HG02623 (cell line): ENCODE results near the gene C1orf35.
"Not testable (repeated sequence)": the region's sequence is repeated elsewhere in the genome, so short reads cannot be mapped to it uniquely, and the experiment has no call there.

ENCODE experiments used
- ATAC-seq: cut with Tn5 transposase; IDR thresholded peaks from one replicate; pipeline ENCODE4 v1.9.1; 2021; ENCODE audit warnings: moderate library complexity; ENCODE audit not compliant: unreplicated experiment

C1orf35 gene

GRCh38 chr1:228142701-228143136 lies 39.6 kb upstream of the C1orf35 start:
- ATAC-seq: no peak

DNA sequence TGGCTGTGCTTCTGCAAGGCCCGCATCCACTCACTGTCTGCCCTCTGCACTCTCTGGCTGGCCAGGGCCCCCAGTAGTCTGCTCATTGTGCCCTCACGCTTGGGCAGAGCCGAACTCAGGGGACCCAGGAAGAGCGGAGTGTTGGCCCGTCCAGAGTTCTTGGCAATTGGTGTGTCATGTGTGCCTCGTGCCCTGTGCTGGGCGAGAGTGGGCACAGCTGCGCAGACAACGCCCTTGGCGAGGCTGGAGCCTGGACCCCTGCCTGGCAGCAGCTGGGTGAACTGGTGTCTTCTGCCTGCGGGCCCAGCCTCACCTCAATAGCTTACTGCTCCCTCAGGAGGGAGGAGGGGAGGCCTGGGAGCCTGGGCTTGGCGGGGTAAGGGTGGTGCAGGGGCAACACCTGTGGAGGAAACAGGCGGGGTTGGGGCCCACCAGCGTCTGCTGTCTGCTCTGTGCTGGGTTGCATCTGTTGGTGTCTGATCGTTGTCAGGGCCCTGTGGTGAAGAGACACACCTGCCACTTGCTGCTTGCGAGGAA lies 39.1 kb upstream of the C1orf35 start:
- no peak for ATAC-seq

DNA sequence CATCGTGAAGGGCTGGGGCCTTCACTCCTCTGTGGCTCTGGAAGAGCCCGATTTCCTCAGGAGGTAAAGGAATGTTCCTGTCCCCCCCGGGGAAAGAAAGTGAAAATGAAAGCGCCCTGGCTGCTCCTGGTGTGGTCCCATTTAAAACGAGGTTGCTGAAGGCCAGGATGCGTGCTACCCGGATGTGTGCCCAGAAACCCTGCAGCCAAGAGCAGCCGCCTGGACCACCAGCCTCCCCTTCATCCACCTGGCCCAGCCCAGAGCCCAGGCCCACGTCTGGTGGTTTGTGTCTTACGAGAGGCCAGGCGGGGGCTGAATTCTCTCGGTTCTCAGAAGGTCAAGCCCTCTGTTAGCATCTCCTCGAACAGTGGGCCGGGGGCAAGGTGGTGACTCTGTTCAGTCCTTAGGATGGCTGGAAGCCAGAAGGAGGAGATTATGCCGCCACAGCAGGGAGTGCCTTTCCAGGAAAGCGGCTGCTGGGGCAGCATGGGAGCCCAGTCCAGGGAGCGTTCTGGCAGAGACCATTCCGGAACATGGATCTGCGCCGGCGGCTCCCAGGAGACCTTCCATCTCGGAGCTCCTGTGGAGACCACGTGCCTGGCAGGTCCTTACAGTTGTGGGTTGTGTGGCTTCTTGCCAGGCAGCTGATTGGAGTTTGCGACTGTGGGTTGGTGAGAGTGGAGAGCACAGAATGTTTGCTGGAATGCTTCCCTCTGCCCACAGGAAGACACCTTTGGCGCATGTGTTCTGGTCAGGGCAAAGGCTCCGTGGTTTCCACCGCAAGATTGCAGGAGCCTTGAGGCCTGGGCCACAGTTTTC lies 38.3 kb upstream of the C1orf35 start:
- no peak for ATAC-seq

- ATAC-seq: no peak
Measured at GRCh38 chr1:228140724-228141225, 37.6 kb upstream of the C1orf35 start.

GRCh38 chr1:228139931-228140723 lies 37.0 kb upstream of the C1orf35 start, which contains the start of gene GUK1:
GUK1 (plus strand) TSS chr1:228140279; CDS start chr1:228140303, 24 bp downstream.
- peak; percentile 91 for ATAC-seq

- ATAC-seq: no peak
Measured at GRCh38 chr1:228139406-228139930, 36.3 kb upstream of the C1orf35 start.

DNA sequence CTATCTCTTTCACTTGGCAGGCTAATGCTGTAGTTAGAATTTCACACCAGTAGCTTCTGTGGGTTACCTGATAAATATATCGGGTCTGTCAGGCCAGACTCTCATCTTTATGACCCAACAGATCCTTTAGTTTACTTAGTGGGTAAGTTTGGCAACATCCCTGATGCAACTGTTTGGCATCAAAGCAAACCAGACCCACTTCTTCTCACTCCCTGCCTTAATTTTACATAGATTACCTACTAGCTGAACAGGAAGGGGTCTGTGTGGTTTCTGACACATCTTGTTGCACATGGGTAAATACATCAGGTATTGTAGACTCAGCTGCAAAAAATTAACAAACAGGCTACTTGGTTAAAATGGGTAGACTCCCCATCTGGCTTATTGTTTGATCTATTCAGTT lies 33.8 kb upstream of the C1orf35 start:
- ATAC-seq: no peak

DNA sequence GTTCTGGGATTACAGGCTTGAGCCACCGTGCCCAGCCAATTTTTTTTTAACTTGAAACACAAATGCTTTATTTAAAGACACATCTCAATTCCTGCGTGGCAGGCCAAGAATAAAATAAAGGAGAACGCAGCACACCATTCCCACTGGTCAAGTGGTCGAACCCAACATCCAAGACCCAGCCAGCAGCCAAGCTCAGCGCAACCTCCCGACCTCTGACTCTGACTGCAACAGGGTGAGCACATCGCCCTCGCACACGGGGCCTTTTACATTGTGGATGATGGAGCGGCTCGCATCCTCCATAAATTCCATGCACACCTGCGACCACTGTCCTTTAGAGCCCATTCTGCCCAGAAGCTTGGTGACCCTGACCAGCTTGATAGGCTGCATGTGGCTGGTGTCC lies 31.5 kb upstream of the C1orf35 start:
- no peak for ATAC-seq

DNA sequence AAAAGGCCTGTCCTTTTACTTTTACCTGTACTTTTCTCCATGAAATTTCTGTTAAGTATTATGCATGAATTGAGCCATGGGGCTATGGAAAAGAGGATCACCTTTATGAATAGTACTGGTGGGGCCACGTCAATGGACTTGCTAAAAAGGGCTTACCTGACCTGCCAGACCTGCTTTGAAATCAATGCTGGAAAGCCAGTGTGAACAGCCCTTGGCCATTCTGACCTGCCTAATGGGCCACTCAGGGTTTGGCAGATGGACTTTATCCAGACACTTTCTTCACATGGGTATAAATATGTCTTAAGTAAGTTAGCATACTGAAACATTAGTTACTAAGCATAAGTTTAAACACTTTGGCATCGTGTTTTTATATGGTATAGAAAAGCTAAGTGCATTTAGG lies 28.6 kb upstream of the C1orf35 start:
- ATAC-seq: no peak

- no peak for ATAC-seq
Measured at GRCh38 chr1:228125185-228125584, 22.1 kb upstream of the C1orf35 start.

- ATAC-seq: no peak
Measured at GRCh38 chr1:228123505-228123904, 20.4 kb upstream of the C1orf35 start.

DNA sequence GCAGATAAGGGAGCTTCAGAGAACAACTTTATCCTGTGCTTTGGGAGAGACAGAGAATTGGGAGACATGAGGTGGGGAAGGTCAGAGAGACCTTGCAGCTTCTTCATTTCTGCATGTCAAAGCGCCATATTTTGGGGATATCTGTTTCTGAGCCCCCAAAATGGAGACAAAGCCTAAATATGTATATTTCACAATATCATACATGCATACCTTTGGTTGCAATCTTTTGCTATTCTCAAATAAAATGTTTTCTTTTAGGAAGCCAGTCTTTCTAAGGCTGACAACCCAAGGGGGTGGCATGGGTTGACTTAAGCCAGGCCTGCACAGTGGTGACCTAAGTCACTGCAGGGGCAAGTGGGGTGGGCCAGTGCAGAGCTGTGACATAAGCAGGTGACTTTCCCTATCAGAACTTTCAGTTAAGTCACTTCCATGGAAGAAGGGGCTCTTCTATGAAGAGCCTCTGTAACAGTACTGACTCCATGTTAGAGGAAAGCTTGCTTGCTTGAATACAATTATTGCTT lies 19.9 kb upstream of the C1orf35 start:
- no peak for ATAC-seq

GRCh38 chr1:228120857-228121489 lies 17.8 kb upstream of the C1orf35 start:
- ATAC-seq: no peak

GRCh38 chr1:228120351-228120750 lies 17.2 kb upstream of the C1orf35 start:
- no peak for ATAC-seq

DNA sequence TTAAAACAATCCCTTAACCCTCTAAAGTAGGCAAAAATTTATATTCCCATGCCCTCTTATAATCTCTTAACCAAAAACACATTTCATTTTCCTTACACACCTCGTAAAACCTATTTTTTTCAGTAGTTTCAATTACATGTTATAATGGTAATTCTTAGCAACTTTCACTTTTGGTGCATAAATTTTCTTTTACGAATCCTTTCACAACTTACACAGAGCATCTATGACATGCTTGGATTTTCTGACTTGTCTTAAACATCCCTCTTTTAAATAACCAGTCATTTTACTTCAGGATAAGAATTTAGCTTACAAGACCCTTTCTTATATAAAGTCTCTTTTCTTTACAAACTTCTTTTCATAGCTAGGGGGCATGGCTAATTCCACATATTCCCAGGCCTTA lies 14.9 kb upstream of the C1orf35 start:
- no peak for ATAC-seq

DNA sequence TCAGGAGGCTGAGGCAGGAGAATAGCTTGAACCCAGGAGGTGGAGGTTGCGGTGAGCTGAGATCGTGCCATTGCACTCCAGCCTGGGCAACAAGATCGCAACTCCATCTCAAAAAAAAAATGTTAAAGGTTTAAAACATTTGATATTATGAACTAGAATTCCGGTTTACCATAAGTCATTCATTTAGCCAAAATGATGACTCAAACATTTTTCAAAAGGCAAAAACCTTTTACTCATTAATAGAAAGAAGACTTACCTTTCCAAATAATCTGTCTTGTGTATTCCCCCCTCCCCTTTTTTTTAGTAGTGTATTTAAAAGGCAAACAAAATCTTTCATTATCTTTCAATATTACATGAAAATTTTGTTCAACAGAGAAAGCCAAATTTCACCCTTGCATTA lies 14.2 kb upstream of the C1orf35 start:
- no peak for ATAC-seq

DNA sequence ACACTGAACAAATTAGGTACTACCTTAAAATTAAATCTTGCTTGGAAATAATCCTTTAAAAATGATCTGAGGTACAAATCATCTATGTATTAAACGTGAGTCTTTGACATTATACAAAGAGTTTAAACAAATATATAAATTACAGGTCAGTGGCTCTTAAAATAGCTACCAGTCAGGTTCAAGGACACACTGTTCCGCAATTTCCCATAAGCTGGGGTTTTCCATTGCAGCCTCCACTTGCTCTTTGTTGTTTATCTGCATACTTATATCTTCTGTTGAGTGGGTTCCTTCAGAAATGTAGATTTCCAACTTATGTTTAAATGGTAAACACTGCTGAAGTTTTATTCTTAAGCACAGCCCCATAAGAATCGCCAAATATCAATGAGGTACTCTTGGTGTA lies 11.7 kb upstream of the C1orf35 start:
- no peak for ATAC-seq

DNA sequence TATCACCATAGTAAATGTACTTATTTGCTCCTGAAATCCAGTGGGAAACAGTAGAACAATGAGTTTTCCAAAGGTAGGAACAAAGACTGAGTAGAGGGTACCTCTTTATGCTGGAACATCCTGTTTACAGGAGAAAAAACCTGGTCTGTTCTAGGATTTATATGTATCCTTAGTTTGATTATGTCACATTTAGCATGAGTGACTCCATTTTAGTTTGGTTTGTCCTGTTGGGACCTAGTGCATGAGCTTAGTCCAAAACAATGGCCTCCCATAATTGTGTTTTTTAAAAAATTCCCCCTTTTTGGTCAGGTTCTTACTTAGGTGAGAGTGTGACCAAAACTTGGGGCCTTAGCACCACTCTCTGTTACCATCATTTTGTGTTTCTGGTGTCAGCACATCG lies 9.5 kb upstream of the C1orf35 start:
- no peak for ATAC-seq

GRCh38 chr1:228112167-228112566 lies 9.0 kb upstream of the C1orf35 start:
- ATAC-seq: no peak

GRCh38 chr1:228111315-228111714 lies 8.2 kb upstream of the C1orf35 start:
- not testable (repeated sequence) for ATAC-seq

- no peak for ATAC-seq
Measured at GRCh38 chr1:228110556-228110955, 7.4 kb upstream of the C1orf35 start.
